ENCODE data around the gene NRF1.

The NRF1 gene

GRCh38 chr7:129767120-129768015 lies 155.8 kb downstream of the NRF1 start:
- DNase-seq (ENCODE audit: extremely low read depth in 1 of 2, low read depth in 1 of 2), result no peak

DNA sequence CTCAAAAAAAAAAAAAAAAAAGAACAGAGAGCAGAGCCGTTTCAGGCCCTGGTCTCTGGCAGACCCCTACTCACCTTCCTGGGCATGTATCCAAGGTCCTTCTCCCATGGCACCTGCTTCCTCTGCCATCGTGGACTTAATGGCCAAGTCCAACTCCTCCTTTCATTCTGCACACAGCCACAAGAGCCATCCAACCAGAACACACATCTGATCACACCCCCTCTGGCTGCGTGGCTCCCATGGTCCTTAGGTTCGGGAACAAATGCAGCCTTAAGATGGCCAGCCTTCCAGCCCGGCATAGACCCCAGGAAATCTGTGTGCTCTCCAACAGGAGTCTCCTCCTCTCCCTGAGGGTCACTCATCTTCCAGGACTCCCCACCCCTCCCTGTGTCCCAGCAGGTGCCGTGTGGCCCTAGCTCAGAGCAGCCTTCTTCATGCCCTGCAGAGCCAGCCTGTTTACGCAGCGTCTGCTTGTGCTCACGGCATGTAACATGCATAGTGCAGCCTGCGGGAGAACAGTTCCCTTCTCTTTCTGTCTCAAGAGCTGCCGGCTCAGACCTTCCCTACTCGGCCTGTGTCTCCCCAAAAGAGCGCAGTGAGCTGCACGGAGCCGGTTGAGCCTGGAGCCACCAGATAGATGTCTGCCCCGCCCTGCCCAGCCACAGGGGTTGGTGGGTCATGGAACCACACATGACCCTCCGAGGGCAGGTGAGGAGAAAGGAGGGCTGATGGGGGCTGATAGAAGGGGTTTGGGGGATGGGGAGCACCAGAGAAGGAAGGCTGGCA lies 157.3 kb downstream of the NRF1 start:
- DNase-seq (ENCODE audit: extremely low read depth in 1 of 2, low read depth in 1 of 2), result no peak

- no peak for DNase-seq (ENCODE audit: extremely low read depth in 1 of 2, low read depth in 1 of 2)
These were observed 157.9 kb downstream of the NRF1 start for GRCh38 chr7:129769400-129769774.

- no peak for DNase-seq (ENCODE audit: extremely low read depth in 1 of 2, low read depth in 1 of 2)
These were observed 158.6 kb downstream of the NRF1 start for GRCh38 chr7:129769866-129770808.

GRCh38 chr7:129771201-129771927 lies 159.8 kb downstream of the NRF1 start:
- DNase-seq (ENCODE audit: extremely low read depth in 1 of 2, low read depth in 1 of 2), result no peak

DNA sequence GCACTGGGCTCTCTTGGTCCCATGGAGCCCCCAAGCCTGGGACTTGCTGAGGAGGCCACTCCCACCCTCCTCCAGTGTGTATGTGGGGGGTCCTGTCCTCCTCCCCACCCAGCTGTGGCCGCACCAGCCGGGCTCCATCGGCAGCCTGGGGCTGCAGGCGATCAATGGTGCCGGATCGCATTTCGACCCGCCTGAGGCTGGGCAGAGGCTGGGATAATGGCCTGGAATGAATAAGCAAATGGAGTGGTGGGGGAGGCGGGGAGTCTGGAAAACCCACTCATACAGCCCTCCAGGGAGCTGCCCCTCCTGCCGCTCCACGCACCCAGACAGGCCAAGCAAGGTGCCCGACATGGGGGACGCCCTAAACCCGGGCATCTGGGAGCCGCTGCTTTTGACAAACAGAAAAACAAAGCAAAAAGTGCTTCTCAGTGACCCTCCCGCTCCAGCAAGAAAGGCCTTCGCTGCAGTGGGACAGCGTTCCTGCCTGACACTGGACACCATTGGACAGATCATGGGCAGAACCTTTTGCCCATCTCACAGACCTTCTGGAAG lies 160.5 kb downstream of the NRF1 start:
- no peak for DNase-seq (ENCODE audit: extremely low read depth in 1 of 2, low read depth in 1 of 2)

DNA sequence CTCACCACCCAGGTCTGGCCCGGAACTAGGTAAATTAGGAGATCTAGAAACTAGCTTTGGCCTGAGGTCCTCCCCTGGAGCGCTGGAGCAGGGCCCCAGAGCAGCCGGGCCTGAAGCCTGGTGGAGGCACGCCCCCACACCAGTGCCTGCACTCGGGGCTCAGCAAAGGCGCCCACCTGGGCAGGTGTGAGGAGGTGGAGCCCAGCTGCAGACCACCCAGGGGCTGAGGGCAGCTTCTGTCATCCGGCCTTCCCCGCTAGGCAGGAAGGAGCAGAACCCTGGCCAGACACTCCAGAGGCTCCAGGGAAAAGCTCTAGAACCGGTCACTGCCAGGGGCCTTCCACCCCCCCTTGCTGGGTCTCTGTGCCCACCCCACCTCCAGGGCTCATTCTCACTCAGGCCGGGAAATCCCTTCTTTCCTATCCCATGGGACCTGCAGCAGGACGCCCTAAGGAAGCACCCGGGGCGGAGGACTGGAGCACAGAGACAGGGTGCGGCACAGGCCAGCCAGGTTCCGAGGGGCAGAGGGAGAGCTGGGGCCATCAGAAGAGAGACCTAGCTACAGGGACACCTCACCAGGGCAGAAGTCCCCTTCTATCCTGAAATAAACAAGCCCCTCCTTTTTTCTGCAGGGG lies 161.2 kb downstream of the NRF1 start:
- DNase-seq (ENCODE audit: extremely low read depth in 1 of 2, low read depth in 1 of 2), result no peak

GRCh38 chr7:129773328-129773731 lies 161.8 kb downstream of the NRF1 start:
- DNase-seq (ENCODE audit: extremely low read depth in 1 of 2, low read depth in 1 of 2), result no peak

GRCh38 chr7:129773871-129774270 lies 162.4 kb downstream of the NRF1 start:
- no peak for DNase-seq (ENCODE audit: extremely low read depth in 1 of 2, low read depth in 1 of 2)

GRCh38 chr7:129774359-129774758 lies 162.8 kb downstream of the NRF1 start:
- no peak for DNase-seq (ENCODE audit: extremely low read depth in 1 of 2, low read depth in 1 of 2)

DNA sequence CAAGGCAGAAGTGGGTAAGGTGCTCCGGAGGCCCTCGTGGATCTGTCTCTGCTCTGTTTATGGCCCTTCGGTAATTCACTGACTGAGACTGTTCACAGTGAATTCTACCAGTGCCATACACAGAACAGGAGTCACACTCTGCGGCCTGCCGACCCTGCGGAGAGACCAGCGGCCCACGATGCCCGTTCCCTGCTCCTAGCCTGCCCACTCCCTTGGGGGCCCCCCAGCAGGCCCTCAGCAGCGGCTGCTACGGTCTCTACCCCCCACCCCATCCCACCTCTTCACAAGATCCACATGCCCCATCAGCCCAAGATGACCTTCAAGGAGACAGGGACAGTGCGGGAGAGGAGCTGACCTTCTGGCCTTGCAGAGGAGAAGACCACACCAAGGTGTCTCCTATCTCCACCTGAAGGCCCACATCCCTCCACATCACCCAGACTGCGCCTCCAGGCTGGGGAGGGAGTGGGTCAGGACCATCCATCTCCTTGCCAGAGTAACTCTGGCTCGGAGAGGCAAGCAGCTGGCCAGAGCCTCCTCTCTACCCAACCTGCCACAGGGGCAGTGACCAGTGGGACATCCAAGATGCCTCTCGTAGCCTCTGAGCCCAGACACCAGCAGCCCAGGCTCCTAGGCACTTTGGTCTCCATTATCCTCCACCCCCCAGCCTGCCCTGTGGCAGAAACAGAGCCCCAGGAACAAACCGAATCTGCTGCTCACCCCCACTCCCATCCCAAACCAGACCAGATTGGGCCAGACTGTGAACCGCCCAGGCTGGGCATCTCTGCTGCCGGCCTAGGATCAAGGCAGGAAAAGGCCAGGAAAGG lies 163.6 kb downstream of the NRF1 start:
- no peak for DNase-seq (ENCODE audit: extremely low read depth in 1 of 2, low read depth in 1 of 2)

- no peak for DNase-seq (ENCODE audit: extremely low read depth in 1 of 2, low read depth in 1 of 2)
These were observed 164.3 kb downstream of the NRF1 start for GRCh38 chr7:129775695-129776361.

DNA sequence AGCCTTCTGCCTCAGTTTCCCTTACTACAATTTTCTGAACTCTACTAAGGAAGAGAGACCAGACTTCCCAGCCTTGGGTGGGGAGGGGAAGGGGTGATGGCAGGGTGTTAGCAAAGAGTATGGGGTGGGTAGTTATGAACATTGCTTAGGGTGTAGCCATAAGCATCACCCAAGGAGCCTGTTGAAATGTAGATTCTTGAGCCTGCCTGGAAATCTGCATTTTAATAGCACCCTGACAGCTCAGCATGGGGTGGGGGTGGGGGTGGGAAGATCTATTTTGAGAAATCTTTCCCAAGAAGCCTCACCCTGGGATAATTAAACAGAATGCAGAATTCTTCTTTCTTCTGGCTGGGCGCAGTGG lies 164.8 kb downstream of the NRF1 start:
- DNase-seq (ENCODE audit: extremely low read depth in 1 of 2, low read depth in 1 of 2), result no peak

GRCh38 chr7:129777195-129777844 lies 165.8 kb downstream of the NRF1 start:
- no peak for DNase-seq (ENCODE audit: extremely low read depth in 1 of 2, low read depth in 1 of 2)

GRCh38 chr7:129777993-129778769 lies 166.7 kb downstream of the NRF1 start:
- no peak for DNase-seq (ENCODE audit: extremely low read depth in 1 of 2, low read depth in 1 of 2)

DNA sequence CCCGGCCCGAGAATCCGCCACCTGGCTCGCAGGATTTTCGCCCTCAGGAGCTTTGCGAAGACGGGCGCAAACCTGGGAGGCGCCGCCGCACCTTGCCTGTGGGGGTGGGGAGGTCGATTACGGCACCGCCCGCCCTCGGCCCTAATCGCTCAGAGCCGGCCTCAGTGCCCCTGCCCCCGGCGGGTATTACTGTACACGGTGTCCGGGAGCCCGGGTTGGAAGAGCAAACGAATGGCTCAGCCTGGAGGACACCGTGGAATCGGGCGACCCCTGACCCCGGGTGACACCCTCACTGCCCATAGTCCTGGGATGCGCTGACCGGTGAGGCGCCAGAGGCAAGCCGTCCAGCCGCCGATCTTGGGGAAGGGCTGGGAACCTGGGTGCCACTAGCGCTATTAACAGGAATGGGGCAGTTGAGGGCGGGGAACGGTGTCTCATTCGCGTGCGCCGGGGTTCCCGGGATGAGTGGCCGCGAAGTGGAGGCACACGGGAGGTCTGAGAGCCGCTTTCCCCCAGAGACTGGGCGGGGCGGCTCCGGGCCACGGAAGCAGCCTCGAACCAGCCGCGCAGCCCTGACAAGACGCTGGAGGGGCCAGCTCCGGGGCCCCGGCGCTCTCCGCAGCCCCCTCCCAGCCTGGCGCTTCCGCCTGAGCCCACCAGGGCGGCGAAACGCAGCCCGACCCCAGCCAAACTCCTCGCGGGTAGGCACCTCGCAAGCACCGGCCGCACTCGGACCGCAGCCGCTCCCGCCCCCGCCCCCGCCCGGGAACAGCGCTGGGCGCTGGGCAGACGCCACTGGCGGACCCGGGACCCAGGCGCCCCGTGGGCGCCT lies 167.5 kb downstream of the NRF1 start:
- DNase-seq (ENCODE audit: extremely low read depth in 1 of 2, low read depth in 1 of 2), result no peak
